NOMO-1 treated with DMSO at 0.1 percent for 48 hours (cell line): ENCODE measurements around the gene RBM20.
"Not testable (repeated sequence)": the region's sequence is repeated elsewhere in the genome, so short reads cannot be mapped to it uniquely, and the experiment has no call there.

Source experiments
- DNase-seq: peaks from one replicate; lab custom pipeline; 2025; ENCODE audit not compliant: unreplicated experiment; lab: John Stamatoyannopoulos, UW

The RBM20 gene

DNA sequence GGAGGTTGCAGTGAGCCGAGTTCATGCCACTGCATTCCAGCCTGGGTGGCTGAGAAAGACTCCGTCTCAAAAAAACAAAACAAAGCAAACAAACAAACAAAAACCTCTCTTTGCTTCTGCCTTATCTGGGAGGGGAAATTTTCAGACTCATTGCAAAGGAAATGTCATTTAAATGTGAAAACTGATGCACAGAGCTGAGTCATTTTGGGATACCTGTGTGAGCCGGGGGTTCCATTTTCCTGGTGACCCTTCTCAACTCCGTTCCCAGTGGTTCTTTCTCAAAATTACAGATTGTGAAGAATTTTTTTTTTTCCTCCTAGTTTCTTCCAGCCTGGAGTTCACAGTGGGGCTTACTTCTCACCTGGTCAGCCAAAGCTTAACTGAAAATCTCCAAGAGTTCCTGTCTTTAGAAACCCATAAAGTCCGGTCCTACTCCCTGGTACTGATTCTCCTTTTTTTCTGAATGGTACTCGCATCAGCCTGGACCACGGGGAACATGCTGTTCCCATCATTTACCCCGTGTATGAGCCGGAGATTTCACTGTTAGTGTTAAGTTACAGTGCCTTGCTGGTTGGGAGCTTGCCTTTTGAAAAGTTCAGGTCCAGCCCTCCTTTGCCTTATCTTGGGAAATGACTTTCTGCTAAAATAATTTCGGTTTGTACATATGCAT, 56.9 kb downstream of the RBM20 start:
- DNase-seq = no peak

DNA sequence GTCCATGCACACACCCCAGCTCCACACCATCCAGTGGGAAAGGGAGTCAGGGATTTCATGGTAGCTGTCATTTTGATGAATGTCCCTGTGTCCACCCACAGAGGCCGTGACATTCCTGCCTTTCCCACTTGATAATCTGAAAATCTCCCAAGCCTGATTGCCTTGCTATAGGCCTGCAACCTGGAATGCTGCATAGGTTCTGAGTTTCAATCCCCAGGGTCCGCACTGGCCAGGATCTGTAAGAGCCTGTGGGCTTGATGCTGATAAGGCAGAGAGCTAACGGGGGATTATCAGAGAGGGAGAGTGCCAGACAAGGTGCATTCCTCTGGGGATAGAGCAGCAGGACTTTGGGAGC, 57.5 kb downstream of the RBM20 start:
- no peak for DNase-seq

DNA sequence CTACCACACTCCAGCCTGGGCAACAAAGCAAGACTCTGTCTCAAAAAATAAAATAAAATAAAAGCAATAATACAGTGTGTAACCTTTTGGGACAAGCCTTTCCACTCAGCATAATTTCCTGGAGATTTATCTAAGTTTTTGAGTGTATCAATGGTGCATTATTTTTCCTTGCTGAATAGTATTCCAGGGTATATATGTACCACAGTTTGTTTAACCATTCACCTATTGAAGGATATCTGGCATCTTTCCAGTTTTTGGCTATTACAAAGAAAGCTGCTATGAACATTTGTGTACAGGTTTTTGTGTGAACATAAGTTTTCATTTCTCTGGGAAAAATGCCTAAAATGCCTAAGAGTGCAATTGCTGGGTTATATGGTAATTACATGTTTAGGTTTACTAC, 59.9 kb downstream of the RBM20 start:
- no peak for DNase-seq

DNA sequence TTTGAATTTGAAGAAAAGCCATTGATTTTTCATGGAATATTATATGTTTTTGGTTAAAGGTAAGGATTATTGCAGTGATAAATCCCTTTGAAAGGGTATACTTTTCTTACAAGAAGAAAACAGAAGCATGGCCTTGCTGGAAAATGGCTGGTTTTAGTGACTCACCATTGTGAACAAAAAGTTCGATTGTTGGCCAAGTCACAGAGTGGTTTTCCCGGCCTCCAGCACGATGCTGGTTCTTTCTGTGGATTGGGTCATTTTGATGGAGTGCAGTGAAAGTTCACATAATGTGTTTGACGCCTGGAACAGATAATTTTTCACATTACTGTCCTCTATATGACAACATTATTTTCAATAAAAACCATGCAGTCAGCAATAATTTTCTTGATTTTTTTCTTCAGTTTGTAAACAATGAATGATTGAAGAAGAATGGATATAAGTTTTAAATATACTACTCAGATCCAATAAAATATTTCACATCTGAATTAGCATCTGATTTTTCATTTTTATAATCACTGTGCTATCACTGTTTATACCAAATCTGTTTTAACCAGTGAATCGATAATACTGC, 60.9 kb downstream of the RBM20 start:
- DNase-seq = no peak

DNA sequence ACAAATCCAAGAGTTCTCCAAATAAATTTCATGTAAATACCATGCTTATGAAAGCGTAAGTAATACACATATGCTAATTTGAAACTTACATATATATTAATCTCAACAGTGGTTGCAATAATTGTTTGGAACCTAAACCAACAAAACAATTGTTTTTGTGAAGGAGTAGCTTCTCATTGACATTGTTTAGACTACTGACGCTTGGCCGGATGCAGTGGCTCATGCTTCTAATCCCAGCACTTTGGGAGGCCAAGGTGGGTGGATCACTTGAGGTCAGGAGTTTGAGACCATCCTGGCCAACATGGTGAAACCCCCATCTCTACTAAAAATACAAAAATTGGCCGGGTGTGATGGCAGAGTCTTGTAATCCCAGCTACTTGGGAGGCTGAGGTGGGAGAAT, 61.5 kb downstream of the RBM20 start:
- DNase-seq = not testable (repeated sequence)

DNA sequence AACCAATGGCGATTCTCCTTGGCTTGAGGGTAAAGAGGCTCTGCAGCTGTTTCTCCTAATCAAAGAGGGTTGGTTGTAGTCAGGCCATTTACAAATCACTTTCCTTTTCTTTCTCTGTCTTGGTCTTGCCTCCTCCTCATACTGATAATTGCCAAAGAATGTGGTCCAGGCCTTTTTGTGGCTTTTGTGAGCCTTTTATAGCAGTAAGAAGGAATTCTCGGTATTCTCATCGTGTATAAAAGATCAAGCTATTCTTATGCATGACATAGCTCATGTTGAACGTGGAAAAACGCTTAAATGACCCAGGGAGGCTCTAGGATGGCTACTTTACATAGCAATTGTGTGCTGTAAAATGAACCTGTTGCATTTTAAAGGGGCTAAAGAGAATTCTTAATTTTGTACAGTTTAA, 62.6 kb downstream of the RBM20 start:
- DNase-seq = no peak

DNA sequence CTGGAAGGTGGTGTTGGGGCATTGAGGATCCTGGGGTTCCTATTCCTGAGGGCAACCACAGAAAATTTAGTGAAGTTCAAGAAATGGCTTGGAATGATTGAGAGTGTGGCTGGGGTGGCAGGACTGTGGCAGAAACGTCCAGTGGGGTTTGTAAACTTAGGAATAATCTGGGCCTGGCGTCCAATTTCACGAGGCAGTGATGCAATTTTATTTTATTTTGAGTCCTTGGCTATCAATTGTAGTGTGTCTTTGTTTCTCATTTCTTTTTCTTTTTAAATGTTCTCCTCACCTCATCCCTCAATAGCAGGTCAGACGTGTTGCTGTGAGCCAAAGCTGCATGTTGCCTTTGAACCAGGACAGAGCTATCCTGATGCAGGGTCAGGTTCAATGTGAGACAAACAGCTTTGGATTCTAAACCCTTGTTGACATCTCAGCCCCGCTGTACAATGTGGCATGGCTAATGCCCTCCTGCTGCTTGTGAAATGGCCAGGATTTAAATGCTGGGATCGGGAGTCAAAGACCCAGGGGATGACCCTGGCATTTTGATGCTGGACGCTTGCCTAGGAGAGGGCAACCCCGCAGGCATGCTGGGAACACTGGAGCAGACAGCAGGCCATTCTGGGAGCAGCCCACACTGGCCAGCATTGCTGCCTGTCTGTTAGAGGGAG, 64.8 kb downstream of the RBM20 start:
- no peak for DNase-seq

DNA sequence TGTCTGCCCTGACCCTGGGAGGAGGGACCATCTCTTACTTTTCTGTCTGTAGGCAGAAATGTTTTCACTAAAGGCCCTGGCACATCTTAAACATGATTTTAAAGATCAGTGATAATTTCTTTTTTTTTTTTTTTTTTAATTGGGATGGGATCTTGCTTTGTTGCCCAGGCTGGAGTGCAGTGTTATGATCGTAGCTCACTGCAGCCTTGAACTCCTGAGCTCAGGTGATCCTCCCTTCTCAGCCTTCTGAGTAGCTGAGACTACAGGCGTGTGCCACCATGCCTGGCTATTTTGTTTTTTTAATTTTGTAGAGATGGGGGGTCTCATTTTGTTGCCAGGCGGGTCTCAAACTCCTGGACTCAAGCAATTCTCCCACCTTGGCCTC, 65.3 kb downstream of the RBM20 start:
- DNase-seq = no peak

DNA sequence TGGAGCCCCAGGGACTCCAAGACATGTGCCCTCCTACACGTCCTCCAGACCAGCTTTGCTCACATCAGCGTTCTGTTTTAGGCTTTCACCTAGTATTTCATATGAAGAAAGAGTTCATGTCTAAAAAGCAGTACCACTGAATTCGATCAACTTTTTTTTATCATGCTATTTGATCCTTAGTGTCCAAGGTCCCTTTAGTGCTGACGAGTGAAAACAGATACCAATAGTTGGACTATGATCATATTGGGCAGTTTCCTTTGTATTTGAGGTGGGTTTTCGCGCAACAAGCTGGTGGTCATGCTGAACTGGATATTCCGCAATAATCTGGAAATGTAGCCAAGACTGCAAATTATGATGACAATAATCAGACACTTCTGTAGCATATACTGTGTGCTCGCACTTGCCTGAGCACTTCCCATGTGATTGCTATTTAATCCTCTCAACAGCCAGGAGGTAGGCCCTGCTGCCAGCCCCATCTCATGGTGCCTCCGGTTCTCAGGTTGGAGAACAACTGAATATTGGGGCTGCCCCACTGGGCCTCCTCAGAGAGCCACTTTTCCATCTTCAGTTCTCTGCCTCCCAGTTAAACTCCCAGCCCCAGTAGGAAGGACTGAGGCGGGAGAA, 65.9 kb downstream of the RBM20 start:
- DNase-seq = no peak

DNA sequence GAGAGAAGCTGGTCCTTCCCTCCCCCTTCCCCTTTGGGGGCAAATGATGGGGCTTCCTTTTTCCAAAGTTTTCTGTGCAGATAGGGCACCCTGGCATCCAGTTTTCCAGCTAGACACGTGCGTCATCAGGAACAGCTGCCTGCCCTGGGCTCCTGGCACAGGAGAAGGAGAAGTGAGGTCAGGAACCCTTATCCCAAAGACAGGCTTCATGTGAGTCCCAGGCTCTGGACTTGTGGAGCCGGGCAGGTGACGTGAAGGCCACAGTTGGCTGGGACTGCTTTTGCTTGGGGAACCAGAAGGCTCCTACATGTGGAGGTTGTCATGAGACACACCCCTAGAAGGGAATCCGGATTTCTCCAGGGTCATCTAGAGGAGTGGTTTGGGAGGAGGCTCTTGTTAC, 66.5 kb downstream of the RBM20 start:
- no peak for DNase-seq

DNA sequence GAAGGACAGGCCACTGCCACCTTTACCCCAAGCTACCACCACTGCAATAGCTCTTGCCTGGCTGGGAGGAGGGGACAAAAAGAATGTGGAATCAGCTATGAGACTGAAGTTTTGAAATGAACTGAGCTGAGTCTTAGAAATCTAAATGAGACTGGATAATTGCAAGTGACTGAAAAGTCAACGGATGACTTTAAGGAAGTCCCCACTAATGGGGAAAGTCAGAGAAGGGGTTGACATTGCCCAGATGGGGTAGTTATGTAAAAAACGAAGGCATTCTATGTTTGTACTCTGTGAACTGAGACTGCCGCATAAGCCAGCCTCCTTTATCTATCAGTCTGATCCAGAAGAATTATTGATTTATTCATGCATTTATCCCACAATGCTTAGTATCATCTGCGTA, 67.2 kb downstream of the RBM20 start:
- DNase-seq = no peak

DNA sequence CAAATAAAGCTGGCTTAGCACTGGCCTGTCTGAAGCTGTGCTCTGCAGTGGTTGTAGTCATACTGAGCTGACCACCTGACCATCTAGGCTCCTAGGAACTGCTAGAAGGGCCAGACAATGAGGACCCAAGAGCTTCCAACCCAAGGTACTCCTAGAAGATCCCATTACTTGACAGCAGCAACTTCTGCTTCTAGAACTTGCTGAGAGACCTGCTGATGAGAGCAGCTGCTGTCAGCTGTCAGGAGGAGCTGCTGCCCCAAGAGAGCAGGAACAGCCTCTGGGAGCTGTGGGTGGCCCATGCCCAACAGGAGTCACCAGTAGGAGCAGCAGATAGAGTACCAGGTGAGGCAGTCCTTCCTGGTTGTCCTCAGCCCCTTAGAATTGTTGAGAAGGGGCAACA, 70.2 kb downstream of the RBM20 start:
- no peak for DNase-seq

DNA sequence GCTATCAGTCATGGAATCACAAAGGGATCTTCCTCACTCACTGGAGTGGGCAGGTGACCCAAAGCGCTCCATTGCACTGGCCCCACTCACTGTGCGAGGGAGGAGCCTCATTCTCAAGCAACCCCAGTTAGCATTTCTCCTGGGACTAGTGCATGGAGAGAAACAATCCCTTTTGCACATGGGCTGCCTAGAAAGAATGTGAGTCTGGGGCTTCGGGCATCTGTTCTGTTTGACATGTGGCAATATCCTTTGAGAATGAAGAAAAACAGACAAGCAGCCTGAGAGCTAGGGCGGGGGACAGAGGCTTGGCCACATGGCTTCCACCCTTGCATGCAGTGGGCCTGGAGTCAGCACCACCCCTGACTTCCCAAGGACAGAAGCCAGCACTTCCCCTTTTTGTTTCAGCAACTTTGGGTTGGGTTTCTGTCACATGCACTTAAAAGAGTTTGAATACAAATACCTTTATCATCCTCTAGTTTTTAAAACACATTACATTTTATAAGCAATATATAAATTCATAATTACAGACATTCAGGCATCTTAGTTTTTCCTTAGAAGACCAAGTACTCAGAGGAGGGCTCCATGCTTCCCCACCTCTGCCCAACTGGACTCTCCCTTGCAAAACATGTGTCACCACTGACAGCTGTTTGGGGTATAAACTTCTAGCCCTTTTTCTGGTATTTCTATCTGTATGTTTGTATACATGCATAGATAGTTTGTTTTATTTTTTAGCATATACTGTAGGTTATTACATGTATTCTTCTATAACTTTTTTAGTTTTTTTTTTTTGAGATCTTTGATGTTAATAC, 73.8 kb downstream of the RBM20 start:
- DNase-seq = peak; percentile 84

DNA sequence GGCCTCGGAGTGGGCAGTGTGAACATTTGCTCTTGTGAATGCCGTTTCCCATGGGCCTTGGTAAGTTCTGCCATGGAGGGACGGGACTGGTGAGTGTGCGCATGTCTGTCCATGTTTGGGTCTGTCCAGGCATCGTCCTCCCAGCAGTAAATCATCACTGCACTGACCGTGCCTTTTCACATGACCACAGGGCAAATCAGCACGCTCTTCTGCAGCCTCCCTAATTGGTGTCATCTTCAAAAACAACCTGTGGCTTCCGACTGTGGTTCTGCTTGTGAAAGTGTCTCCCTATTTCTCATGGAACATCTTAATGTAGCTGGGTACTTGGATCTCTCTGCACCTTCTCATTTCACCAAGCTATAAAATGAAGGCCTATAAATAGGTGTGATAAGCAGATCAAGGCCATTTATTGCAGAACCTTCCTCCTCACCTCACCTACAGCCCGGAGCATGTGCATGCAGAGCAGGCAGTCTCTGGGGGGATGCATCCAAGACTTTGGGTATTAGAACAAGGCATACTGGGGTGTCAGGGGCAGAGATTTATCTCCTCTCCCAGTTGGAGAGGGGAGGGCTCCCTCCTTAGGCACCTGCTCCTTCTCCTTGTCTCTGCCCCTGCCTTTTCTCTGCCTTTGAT, 77.4 kb downstream of the RBM20 start:
- DNase-seq = no peak

DNA sequence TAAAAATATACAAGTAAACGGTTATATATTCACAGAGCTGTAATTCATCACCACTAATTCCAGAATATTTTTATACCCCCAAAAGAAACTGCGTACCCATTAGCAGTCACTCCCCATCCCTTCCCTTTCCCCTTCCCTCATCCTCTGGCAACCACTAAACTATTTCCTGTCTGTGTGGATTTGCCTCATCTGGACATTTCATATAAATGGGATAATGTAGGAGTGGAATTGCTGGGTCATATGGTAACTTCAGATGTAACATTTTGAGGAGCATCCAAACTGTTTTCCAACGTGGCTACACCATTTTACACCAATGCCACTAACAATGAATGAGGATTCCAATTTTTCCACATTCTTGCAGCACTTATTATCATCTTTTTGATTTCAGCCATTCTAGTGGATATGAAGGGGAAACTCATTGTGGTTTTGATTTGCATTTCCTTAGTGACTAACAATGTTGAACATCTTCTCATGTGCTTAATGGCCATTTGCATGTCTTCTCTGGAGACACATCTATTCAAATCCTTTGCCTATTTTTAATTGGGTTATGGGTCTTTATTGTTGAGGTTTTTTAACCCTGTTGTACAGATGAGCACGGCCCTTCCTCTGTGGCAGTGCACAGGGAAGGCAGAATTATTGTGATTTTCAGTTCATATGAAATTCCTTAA, 79.2 kb downstream of the RBM20 start:
- no peak for DNase-seq

DNA sequence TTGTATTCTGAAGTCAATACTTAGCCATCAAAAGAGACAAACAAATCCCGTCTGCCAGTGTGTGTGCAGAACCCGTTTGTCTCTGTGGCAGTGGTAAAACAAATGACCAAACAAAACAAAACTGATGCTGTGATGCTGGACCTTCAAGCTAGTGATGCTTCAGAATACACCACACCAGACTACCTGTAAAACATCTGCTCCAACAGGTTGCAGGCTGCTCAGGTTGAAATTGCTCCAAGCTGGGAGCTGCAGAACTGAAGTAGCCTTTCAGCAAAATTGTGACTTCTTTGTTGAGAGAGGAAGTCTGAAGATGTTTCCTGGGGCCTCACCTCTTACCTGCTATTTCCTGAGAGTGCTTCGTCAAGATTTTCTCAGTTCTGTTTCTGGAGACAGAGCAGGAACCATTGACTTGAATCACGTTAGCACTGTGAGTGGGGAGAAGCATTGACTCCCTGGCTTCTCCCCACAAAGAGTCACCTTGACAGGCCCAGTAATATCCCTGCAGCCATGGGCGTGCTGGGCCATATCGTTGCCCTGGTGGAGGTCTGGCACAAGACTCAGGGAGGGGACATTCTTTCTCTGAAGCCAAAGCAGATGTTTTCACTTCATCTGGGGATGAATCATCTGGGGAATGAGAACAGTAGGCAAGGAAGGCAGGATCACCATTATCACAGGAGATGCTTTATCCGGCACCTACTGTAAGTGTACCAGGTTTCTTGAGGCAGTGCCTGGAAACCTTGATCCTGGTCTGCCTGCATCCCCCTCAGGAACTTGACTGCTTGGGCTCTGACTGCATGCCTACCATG, 80.2 kb downstream of the RBM20 start:
- DNase-seq = no peak

DNA sequence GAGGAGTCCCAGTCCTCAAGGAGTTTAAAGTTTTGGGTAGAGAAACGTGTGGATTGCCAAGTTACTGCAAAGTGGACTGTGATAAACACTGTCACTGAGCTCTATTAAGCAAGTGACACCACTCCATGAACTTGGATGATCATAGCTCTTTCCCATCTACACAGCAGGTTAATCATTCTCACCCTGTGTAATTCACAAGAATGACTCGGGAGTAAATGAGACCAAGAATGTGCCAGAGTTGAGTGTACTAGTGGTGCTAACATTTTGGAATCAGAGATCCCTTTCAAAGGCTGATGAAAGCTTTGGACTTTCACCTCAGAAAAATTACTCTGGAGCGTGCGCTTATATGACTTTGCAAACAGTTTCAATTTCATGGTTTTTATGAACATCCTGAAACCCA, 80.8 kb downstream of the RBM20 start:
- DNase-seq = no peak

DNA sequence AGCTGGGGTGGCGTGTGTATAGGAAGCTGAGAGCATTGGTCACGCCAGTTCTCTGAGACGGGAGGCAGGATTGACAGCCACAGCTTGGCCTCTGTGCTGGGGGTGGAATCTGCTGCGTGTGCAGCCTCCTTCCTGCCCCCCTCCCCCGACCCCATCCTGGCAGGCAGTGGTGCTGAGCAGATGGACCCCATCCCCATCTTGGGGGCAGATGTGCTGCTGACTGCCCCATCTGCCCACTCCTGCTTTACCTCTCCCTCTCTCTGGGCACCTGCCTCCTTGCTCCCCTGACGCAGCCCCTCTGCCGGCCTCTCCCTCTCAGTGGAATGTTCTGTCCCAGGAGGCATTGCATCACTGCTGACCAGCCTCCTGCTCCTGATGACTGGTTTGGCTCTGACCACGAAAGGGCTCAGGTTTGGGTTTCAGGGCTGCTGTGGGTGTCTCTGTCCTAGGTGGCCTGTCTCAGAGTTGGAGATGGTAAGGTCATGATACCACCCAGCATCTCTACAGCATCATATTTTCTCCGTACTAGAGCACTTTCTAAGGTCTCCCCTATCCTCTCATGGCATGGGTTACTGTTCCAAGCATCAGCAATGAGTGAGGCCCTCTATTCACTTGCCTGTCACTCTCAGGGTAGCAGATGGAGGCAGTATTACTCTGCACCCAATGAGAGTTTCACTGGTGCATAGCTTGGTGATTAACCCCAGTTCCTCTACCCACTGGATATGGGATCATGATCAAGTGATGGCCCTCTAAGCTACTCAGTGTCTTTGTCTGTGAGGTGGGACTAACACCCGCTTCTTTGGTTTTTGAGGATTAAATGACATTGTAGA, 81.9 kb downstream of the RBM20 start:
- DNase-seq = no peak

DNA sequence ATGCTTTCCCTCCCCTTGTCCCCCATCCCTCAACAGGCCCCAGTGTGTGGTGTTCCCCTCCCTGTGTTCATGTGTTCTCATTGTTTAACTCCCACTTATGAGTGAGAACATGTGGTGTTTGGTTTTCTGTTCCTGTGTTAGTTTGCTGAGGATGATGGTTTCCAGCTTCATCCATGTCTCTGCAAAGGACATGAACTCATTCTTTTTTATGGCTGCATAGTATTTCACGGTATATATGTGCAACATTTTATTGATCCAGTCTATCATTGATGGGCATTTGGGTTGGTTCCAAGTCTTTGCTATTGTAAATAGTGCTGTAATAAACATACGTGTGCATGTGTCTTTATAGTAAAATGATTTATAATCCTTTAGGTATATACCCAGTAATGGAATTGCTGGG, 83.6 kb downstream of the RBM20 start:
- DNase-seq = not testable (repeated sequence)
